Measurements from ENCODE around the gene METTL8.

DNA sequence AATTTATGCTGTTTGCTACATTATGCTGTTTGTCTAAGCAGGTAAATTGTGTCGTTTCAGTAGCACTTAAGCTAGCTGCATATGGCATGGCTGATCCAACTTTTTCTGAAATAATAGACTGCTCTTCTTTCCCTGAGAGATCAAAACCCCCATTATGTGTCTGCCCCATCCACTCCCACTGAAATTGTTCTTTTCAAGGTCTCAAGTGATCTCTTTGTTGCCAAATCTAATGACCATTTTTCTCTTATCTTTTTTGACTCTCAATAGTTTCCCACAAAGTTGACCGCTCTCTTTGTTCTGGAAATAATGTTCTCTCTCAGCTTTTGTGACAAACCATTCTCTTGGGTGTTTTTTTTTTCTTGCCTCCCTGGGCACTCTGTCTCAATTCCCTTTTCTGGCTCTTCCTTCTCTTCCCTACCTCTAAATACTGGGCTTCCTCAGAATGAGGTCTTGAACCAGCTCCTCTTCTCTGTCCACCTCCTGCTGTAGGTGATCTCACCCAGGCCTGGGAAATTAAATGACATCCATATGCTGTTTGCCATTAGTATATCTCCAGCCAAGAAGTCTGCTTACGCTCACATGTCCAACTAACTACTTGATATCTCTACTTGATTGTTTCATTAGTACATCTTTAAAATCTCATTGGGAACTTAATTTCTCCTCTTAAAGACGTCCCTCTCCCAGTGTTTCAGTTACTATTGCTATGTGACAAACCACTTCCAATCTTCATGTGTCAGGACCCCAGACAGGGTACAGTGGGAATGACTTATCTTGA is 165.7 kb downstream of the METTL8 start:
- TF ChIP-seq, protein P1, sequence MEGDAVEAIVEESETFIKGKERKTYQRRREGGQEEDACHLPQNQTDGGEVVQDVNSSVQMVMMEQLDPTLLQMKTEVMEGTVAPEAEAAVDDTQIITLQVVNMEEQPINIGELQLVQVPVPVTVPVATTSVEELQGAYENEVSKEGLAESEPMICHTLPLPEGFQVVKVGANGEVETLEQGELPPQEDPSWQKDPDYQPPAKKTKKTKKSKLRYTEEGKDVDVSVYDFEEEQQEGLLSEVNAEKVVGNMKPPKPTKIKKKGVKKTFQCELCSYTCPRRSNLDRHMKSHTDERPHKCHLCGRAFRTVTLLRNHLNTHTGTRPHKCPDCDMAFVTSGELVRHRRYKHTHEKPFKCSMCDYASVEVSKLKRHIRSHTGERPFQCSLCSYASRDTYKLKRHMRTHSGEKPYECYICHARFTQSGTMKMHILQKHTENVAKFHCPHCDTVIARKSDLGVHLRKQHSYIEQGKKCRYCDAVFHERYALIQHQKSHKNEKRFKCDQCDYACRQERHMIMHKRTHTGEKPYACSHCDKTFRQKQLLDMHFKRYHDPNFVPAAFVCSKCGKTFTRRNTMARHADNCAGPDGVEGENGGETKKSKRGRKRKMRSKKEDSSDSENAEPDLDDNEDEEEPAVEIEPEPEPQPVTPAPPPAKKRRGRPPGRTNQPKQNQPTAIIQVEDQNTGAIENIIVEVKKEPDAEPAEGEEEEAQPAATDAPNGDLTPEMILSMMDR (conservative IDR thresholded peaks at IDR 0.05): no peak
- TF ChIP-seq ZFX (IDR thresholded peaks at IDR 0.05): no peak
